Breast epithelium (tissue), 4 donors: Measurements from ENCODE around the gene CENPB. TPM values are rescaled to one million over a fixed set of nuclear protein-coding genes. Genes with fewer than 3 reads are reported as not detected.

Source experiments
- DNase-seq, 2 donors: peaks; one replicate each; pipeline ENCODE4 v3.0.0-alpha.2; 2019; ENCODE audit warnings: low spot score in 2 of 2
- H3K27ac ChIP-seq, 2 donors: fragments of 200-600 bp; sonication (generic) in 1 of 2; one replicate each; pipeline ENCODE4 v1.5.1; 2016 to 2019; ENCODE audit warnings: mild to moderate bottlenecking in 1 of 2
- H3K27me3 ChIP-seq, 2 donors: fragments of 200-600 bp; sonication (generic) in 1 of 2; one replicate each; pipeline versions ENCODE4 v1.5.1 to v1.6.0; 2017 to 2019; ENCODE audit warnings: control low read depth in 1 of 2, mild to moderate bottlenecking in 1 of 2
- H3K36me3 ChIP-seq: fragments of 200-600 bp; one replicate; pipeline ENCODE4 v1.5.1; 2019
- H3K4me1 ChIP-seq, 2 donors: fragments of 200-600 bp; sonication (generic); one replicate each; pipeline ENCODE4 v1.5.1; 2016 to 2019; ENCODE audit warnings: control low read depth in 1 of 2
- H3K4me3 ChIP-seq, 3 donors: fragments of 200-600 bp; sonication (generic); 1 replicate in 2 of 3; 2 replicates in 1 of 3; pipeline ENCODE4 v1.5.1; 2016 to 2019; ENCODE audit warnings: mild to moderate bottlenecking in 3 of 3, moderate library complexity in 2 of 3
- H3K9me3 ChIP-seq, 2 donors: fragments of 200-600 bp; sonication (generic) in 1 of 2; one replicate each; pipeline ENCODE4 v1.5.1; 2016 to 2019; ENCODE audit warnings: control low read depth in 1 of 2
- POLR2A ChIP-seq: fragments of 450-650 bp; IDR thresholded peaks from one replicate; pipeline ENCODE4 v1.6.1; 2016; ENCODE audit warnings: antibody characterized with exemption, mild to moderate bottlenecking, moderate library complexity
- POLR2AphosphoS5 ChIP-seq, 3 donors: sonication (generic); formaldehyde crosslinking; IDR thresholded peaks; one replicate each; pipeline ENCODE4 v1.6.1; 2017; ENCODE audit warnings: antibody characterized with exemption in 3 of 3
- intact Hi-C: fragments of 100-400 bp; cut with DNase I; formaldehyde crosslinking; loops from one replicate; pipeline ENCODE4 v1.15.1; 2023; ENCODE audit warnings: low total_unique reads
- total RNA-seq, 3 donors: library from RNA; depleted of rRNA; stranded (reverse); fragments of >200 nt; gene quantifications; one replicate each; pipeline ENCODE4 v1.1.0, GENCODE V29; 2016
- TF ChIP-seq, protein P1 (sequence below), 3 donors: fragments of 450-650 bp; IDR thresholded peaks; one replicate each; pipeline ENCODE4 v1.5.1; 2016 to 2017; ENCODE audit warnings: antibody characterized with exemption in 3 of 3, mild to moderate bottlenecking in 3 of 3, moderate library complexity in 3 of 3

CENPB gene
- total RNA-seq, 3 donors from 2014 or later = 55.5 to 69.8 (median 68.2) TPM

DNA sequence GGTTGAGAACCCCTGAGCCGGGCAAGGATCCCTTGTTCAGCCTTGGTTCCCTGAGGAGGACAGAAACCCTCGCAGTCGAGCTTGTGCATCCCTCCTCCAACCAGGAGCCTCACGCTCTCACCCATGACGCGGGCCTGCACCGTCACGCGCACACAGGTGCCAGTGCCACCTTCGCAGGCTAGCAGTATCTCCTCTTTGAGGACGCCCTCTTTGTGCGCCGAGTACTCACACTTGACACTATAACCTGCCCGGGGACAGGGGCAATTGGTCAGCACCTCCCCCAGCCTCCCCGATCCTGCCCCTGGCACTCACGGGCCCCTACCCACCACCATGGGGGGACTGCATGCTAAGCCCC, 32.3 kb downstream of the CENPB start:
- Histone ChIP-seq H3K4me3 (no peak overlapping the region), H3K27ac (no peak overlapping the region), H3K36me3 (no peaks in the 10 kb centered on the region), H3K9me3 (no peaks in the 10 kb centered on the region), H3K27me3 (peaks cover 7 to 21% of the 10 kb centered on the region in 2 donors), H3K4me1 (no peaks in the 10 kb centered on the region)
- no peak for DNase-seq
- no peak for TF ChIP-seq POLR2A
- no peak for TF ChIP-seq POLR2AphosphoS5 (IDR thresholded peaks at IDR 0.05)
- TF ChIP-seq, protein P1, sequence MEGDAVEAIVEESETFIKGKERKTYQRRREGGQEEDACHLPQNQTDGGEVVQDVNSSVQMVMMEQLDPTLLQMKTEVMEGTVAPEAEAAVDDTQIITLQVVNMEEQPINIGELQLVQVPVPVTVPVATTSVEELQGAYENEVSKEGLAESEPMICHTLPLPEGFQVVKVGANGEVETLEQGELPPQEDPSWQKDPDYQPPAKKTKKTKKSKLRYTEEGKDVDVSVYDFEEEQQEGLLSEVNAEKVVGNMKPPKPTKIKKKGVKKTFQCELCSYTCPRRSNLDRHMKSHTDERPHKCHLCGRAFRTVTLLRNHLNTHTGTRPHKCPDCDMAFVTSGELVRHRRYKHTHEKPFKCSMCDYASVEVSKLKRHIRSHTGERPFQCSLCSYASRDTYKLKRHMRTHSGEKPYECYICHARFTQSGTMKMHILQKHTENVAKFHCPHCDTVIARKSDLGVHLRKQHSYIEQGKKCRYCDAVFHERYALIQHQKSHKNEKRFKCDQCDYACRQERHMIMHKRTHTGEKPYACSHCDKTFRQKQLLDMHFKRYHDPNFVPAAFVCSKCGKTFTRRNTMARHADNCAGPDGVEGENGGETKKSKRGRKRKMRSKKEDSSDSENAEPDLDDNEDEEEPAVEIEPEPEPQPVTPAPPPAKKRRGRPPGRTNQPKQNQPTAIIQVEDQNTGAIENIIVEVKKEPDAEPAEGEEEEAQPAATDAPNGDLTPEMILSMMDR (IDR thresholded peaks at IDR 0.05) = no peak
- intact Hi-C loops = no loop called here

DNA sequence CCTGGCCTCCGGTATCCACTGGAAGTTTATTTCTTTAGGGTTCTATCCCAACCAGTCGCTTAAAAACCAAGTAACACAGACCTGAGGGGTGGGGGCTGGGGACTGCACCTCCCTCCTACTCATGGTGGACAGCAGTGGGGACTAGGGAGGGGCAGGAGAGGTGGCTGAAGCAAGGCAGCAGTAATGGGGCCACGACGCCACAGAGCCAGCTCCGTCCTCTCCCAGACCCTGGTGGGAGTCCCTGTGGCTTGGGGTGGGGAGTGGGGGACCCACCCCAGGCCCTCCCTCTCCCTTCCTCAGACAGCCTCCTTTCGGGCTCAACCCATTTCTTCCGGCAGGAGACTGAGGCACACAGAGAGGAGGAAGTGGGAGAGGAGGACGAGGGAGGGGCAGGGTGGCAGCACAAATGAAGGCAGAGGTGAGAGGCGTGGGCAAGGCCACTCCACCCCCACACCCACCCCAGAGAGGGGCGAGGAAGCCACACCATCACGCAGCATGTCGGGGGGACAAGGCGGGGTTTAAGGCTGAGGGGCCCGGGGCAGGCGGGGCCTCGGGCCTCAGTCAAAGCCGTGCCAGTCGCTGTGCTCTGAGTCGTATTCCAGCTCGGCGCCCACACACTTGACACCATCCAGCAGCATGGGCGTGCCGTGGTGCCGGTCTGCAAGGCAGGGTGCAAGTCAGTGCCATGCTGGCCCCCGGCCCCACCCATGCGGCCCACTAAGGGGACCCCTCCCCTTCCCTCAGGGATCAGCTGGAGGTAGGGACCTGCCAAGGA, 32.9 kb downstream of the CENPB start:
- peak overlapping the region; percentile 6 to 54 for H3K27ac ChIP-seq
- H3K4me1 ChIP-seq = no peaks in the 10 kb centered on the region
- H3K36me3 ChIP-seq = no peaks in the 10 kb centered on the region
- no peaks in the 10 kb centered on the region for H3K9me3 ChIP-seq
- H3K27me3 ChIP-seq = peaks cover 7 to 21% of the 10 kb centered on the region in 2 donors
- no peak overlapping the region for H3K4me3 ChIP-seq
- TF ChIP-seq POLR2A (no peak), POLR2AphosphoS5 (IDR thresholded peaks at IDR 0.05) (no peak)
- TF ChIP-seq, protein P1 (IDR thresholded peaks at IDR 0.05) = no peak
- intact Hi-C loops = no loop called here
- no peak for DNase-seq

DNA sequence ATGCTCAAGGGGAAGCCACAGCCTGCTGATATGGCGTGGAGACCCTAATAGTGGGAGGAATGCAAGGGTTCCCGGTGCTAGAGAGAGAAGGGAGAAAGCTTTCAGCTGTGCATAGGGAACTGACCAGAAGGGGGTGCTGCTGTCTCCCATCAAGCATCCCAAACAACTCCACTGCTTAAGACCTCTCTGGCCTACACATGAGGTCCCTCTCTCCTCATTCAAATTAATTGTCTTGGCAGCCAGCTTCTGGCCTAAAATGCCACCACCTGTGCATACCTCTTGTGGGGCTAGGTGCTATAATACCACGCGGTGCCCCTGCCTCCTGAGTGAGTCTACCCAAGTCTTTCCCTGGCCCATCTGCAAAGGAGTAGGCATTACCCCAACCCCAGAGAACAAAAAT, 33.4 kb downstream of the CENPB start:
- Histone ChIP-seq H3K4me1 (no peaks in the 10 kb centered on the region), H3K27ac (no peak overlapping the region), H3K36me3 (no peaks in the 10 kb centered on the region), H3K4me3 (no peak overlapping the region), H3K9me3 (no peaks in the 10 kb centered on the region), H3K27me3 (peaks cover 7 to 21% of the 10 kb centered on the region in 2 donors)
- intact Hi-C loops = no loop called here
- no peak for DNase-seq
- TF ChIP-seq, protein P1 (IDR thresholded peaks at IDR 0.05) = peak in 2 of 3 donors; percentile 67 to 69
- TF ChIP-seq POLR2A (no peak), POLR2AphosphoS5 (IDR thresholded peaks at IDR 0.05) (peak in 1 of 3 donors; percentile 23)

DNA sequence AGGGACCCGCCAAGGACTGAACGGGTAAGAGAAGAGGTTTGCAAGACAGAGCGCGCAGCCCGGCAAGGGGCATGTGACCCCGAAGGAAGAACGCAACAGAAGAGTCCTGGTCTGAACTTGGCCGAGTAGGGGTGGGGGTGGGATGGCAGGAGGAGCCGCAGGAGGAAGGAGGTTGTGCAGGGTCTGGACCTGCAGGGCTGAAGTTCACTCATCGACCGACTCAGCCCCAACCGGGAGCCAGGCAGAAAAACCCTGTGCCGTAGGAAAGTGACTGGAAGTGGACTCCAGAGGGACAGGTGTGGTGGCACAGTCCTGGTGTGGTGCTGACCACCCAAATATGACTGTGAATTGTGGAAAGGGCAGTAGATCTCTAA, 34.2 kb downstream of the CENPB start:
- Histone ChIP-seq H3K4me3 (peak overlapping the region in 2 of 3 donors; percentile 50 to 66), H3K4me1 (no peaks in the 10 kb centered on the region), H3K9me3 (no peaks in the 10 kb centered on the region), H3K36me3 (no peaks in the 10 kb centered on the region), H3K27ac (no peak overlapping the region), H3K27me3 (peaks cover 7 to 21% of the 10 kb centered on the region in 2 donors)
- intact Hi-C loops = no loop called here
- TF ChIP-seq POLR2A = no peak
- TF ChIP-seq, protein P1 (IDR thresholded peaks at IDR 0.05) = no peak
- TF ChIP-seq POLR2AphosphoS5 (IDR thresholded peaks at IDR 0.05) = no peak
- no peak for DNase-seq

DNA sequence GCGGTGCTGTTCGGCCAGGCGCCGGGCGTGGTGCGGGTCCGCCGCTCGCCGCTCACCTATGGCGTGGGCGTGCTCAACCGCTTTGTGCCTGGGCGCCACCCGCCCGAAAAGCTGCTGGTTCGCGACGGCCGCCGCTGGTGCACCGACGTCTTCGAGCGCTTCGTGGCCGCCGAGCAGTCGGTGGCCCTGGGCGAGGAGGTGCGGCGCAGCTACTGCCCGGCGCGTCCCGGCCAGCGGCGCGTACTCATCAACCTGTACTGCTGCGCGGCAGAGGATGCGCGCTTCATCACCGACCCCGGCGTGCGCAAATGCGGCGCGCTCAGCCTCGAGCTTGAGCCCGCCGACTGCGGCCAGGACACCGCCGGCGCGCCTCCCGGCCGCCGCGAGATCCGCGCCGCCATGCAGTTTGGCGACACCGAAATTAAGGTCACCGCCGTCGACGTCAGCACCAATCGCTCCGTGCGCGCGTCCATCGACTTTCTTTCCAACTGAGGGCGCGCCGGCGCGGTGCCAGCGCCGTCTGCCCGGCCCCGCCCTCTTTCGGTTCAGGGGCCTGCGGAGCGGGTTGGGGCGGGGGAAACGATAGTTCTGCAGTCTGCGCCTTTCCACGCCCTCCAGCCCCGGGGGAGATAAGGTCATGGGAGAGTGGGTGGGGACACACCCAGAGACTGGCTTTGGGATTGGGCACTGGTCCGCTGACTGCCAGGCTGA, 34.7 kb downstream of the CENPB start:
- no peak overlapping the region for H3K27ac ChIP-seq
- DNase-seq = no peak

More for the DNA sequence above, 34.7 kb downstream of the CENPB start:
- H3K27me3 ChIP-seq = peaks cover 7 to 21% of the 10 kb centered on the region in 2 donors
- H3K4me3 ChIP-seq = peak overlapping the region in 2 of 3 donors; percentile 50 to 66
- H3K9me3 ChIP-seq = no peaks in the 10 kb centered on the region
- TF ChIP-seq, protein P1 (IDR thresholded peaks at IDR 0.05) = no peak
- no peak for TF ChIP-seq POLR2A
- no peak for TF ChIP-seq POLR2AphosphoS5 (IDR thresholded peaks at IDR 0.05)
- intact Hi-C loops = no loop called here
- no peaks in the 10 kb centered on the region for H3K36me3 ChIP-seq
- no peaks in the 10 kb centered on the region for H3K4me1 ChIP-seq
